GM18499 (cell line): ENCODE results near the gene MRAP.

Experiments
- ATAC-seq: cut with Tn5 transposase; IDR thresholded peaks from one replicate; pipeline ENCODE4 v1.9.1; 2021; ENCODE audit warnings: moderate number of reproducible peaks; ENCODE audit not compliant: insufficient read depth, unreplicated experiment

MRAP gene

GRCh38 chr21:32320059-32320458, 21.4 kb downstream of the MRAP start:
- ATAC-seq: no peak

- no peak for ATAC-seq
These were observed 22.1 kb downstream of the MRAP start for GRCh38 chr21:32320726-32321125.

- no peak for ATAC-seq
These were observed 22.8 kb downstream of the MRAP start for GRCh38 chr21:32321480-32321879.

GRCh38 chr21:32322103-32322502, 23.4 kb downstream of the MRAP start:
- ATAC-seq: no peak

- ATAC-seq: no peak
These were observed 24.0 kb downstream of the MRAP start for GRCh38 chr21:32322676-32323075.

- ATAC-seq: no peak
These were observed 27.1 kb downstream of the MRAP start for GRCh38 chr21:32325706-32326105.

GRCh38 chr21:32328595-32328994, 29.9 kb downstream of the MRAP start:
- no peak for ATAC-seq

GRCh38 chr21:32329331-32329730, 30.7 kb downstream of the MRAP start:
- no peak for ATAC-seq

GRCh38 chr21:32329776-32330175, 31.1 kb downstream of the MRAP start:
- no peak for ATAC-seq

- no peak for ATAC-seq
These were observed 32.2 kb downstream of the MRAP start for GRCh38 chr21:32330784-32331311.

GRCh38 chr21:32331444-32332305, 33.0 kb downstream of the MRAP start:
- ATAC-seq: no peak

GRCh38 chr21:32332463-32332951, 33.9 kb downstream of the MRAP start:
- no peak for ATAC-seq

- ATAC-seq: no peak
These were observed 35.5 kb downstream of the MRAP start for GRCh38 chr21:32333953-32334673.

GRCh38 chr21:32334980-32335531, 36.4 kb downstream of the MRAP start:
- no peak for ATAC-seq

- no peak for ATAC-seq
These were observed 37.2 kb downstream of the MRAP start for GRCh38 chr21:32335601-32336575.

- ATAC-seq: no peak
These were observed 38.1 kb downstream of the MRAP start for GRCh38 chr21:32336711-32337110.

GRCh38 chr21:32337206-32337605, 38.6 kb downstream of the MRAP start:
- ATAC-seq: no peak

- ATAC-seq: no peak
These were observed 39.7 kb downstream of the MRAP start for GRCh38 chr21:32338209-32338921.
